Adrenal gland (tissue), 12 donors: Measurements from ENCODE around the gene PSAT1. TPM values are rescaled to one million over a fixed set of nuclear protein-coding genes. Genes with fewer than 3 reads are reported as not detected.
A peak's percentile ranks its signal among the peaks of the same experiment; 100 is the strongest.

Experiments
- DNase-seq, 7 donors: peaks; one replicate each; pipeline ENCODE4 v3.0.0-alpha.2; 2019 to 2020
- H3K27ac ChIP-seq, 5 donors: fragments of 200-600 bp; sonication (generic) in 4 of 5; 1 replicate in 3 of 5; 2 replicates in 2 of 5; pipeline versions ENCODE4 v1.5.1 to v1.8.0; 2016 to 2020; ENCODE audit warnings: mild to moderate bottlenecking in 1 of 5
- H3K27me3 ChIP-seq: fragments of 200-600 bp; 2 replicates; pipeline ENCODE4 v1.8.0; 2021
- H3K36me3 ChIP-seq, 2 donors: fragments of 200-600 bp; replicated peaks in 1 of 2; 1 replicate in 1 of 2; 2 replicates in 1 of 2; pipeline versions ENCODE4 v1.5.1 to v1.8.0; 2018 to 2022
- H3K4me1 ChIP-seq, 2 donors: fragments of 200-600 bp; replicated peaks in 1 of 2; 1 replicate in 1 of 2; 2 replicates in 1 of 2; pipeline versions ENCODE4 v1.5.1 to v1.8.0; 2018 to 2021
- H3K4me3 ChIP-seq, 4 donors: fragments of 200-600 bp; sonication (generic) in 3 of 4; one replicate each; pipeline ENCODE4 v1.5.1; 2016 to 2018
- H3K9me3 ChIP-seq, 3 donors: fragments of 200-600 bp; sonication (generic) in 1 of 3; replicated peaks in 1 of 3; 1 replicate in 2 of 3; 2 replicates in 1 of 3; pipeline versions ENCODE4 v1.5.1 to v1.8.0; 2016 to 2021
- CTCF ChIP-seq, 6 experiments: fragments of 450-650 bp in 4 of 6; fragments of 200-600 bp in 2 of 6; sonication (generic) in 1 of 6; IDR thresholded peaks; 1 replicate in 5 of 6; 2 replicates in 1 of 6; pipeline versions ENCODE4 v1.5.1 to v1.8.0; 2016 to 2021; ENCODE audit warnings: antibody characterized with exemption in 6 of 6, mild to moderate bottlenecking in 2 of 6, moderate library complexity in 1 of 6
- POLR2A ChIP-seq, 2 donors: fragments of 450-650 bp; IDR thresholded peaks; one replicate each; pipeline ENCODE4 v1.6.1; 2017; ENCODE audit warnings: antibody characterized with exemption in 2 of 2, mild to moderate bottlenecking in 2 of 2, moderate library complexity in 1 of 2
- WGBS, 4 donors: extraction: QIAGEN DNeasy Blood & Tissue Kit in 2 of 4; methylation state at CpG; one replicate each; pipeline versions ENCODE4 v1.1.5 to v1.1.7; 2013 to 2017; 5-methylcytosine and 5-hydroxymethylcytosine counted together
- intact Hi-C, 2 donors: fragments of 100-400 bp; cut with DNase I; formaldehyde crosslinking; loops; one replicate each; pipeline versions ENCODE4 v1.14.1 to v1.15.0; 2022 to 2023
- polyA plus RNA-seq, 3 donors: library from polyadenylated mRNA; stranded (reverse); fragments of 200-250 nt in 2 of 3; fragments of 350-450 nt in 1 of 3; fragmentation: Illumina TruSeq in 1 of 3; extraction: RNeasy Lipid Tissue Mini Kit (QIAGEN cat#74804) in 1 of 3; gene quantifications; one replicate each; pipeline ENCODE4 v1.2.3, GENCODE V29; 2013 to 2014
- total RNA-seq, 9 donors: library from RNA; depleted of rRNA in 4 of 9; stranded (reverse); fragments of >200 nt in 4 of 9; fragments of 120-200 nt in 1 of 9; fragmentation: NEBNext Ultra II Directional in 1 of 9; extraction: Animal tissue kit (Norgen Biotek cat#: 25700) in 1 of 9; gene quantifications; one replicate each; pipeline versions ENCODE4 v1.1.0 to v1.2.4, GENCODE V29; 2013 to 2023
- donor health status: healthy with polysubstance abuse.
- donor health status: Bipolar disorder and iron deficiency.
- donor health status: DM: yes; HTN: yes; CAD: no.
- donor health status: DM: no; HTN: no; CAD: no.
- donor health status: DM: no; HTN: no; CAD: no.
- donor health status: DM: yes; HTN: yes; CAD: no.

PSAT1 gene
- total and polyA plus RNA-seq, 12 donors: 20.5 to 168 (median 73.1) TPM

- Histone ChIP-seq H3K4me3 (no peak overlapping the region), H3K27me3 (no peaks in the 10 kb centered on the region), H3K9me3 (no peaks in the 10 kb centered on the region), H3K36me3 (no peaks in the 10 kb centered on the region), H3K27ac (no peak overlapping the region), H3K4me1 (no peaks in the 10 kb centered on the region)
- TF ChIP-seq POLR2A (IDR thresholded peaks at IDR 0.05): no peak
- no peak for TF ChIP-seq CTCF (IDR thresholded peaks at IDR 0.05)
- intact Hi-C loops: no loop called here
- DNase-seq: no peak
- 91 to 98% (median 97%) methylated on average over 1 of the region's 1 CpG for WGBS, 4 donors
Observed at GRCh38 chr9:78252616-78253015, 44.3 kb upstream of the PSAT1 start.

GRCh38 chr9:78253285-78253684 lies 43.6 kb upstream of the PSAT1 start:
- Histone ChIP-seq H3K4me3 (no peak overlapping the region), H3K4me1 (no peaks in the 10 kb centered on the region), H3K27ac (no peak overlapping the region), H3K27me3 (no peaks in the 10 kb centered on the region), H3K36me3 (no peaks in the 10 kb centered on the region), H3K9me3 (no peaks in the 10 kb centered on the region)
- intact Hi-C loops: no loop called here
- TF ChIP-seq CTCF (IDR thresholded peaks at IDR 0.05) (no peak), POLR2A (IDR thresholded peaks at IDR 0.05) (no peak)
- no peak for DNase-seq
- 87 to 92% (median 90%) methylated on average over 4 of the region's 4 CpGs for WGBS, 4 donors

GRCh38 chr9:78261403-78262001 lies 35.4 kb upstream of the PSAT1 start:
- H3K36me3 ChIP-seq: no peaks in the 10 kb centered on the region
- intact Hi-C loops: loop anchor here in 1 of 2 donors (5.0 kb wide), 1 partner anchor 106 kb away; no protein-coding TSS in a partner anchor
- WGBS, 4 donors: 25 to 37% (median 30%) methylated on average over 2 of the region's 2 CpGs

GRCh38 chr9:78262655-78263054 lies 34.3 kb upstream of the PSAT1 start:
- H3K36me3 ChIP-seq: no peaks in the 10 kb centered on the region
- H3K27ac ChIP-seq: no peak overlapping the region
- DNase-seq: no peak
- intact Hi-C loops: loop anchor here in 1 of 2 donors (5.0 kb wide), 1 partner anchor 105 kb away; no protein-coding TSS in a partner anchor
- no peaks in the 10 kb centered on the region for H3K4me1 ChIP-seq
- TF ChIP-seq CTCF (IDR thresholded peaks at IDR 0.05): no peak
- no peak for TF ChIP-seq POLR2A (IDR thresholded peaks at IDR 0.05)
- H3K9me3 ChIP-seq: no peaks in the 10 kb centered on the region
- H3K4me3 ChIP-seq: no peak overlapping the region
- WGBS, 4 donors: 80 to 86% (median 83%) methylated on average over 2 of the region's 2 CpGs
- no peaks in the 10 kb centered on the region for H3K27me3 ChIP-seq

More at GRCh38 chr9:78261403-78262001, 35.4 kb upstream of the PSAT1 start:
- H3K27ac ChIP-seq: no peak overlapping the region
- DNase-seq: no peak
- H3K4me1 ChIP-seq: no peaks in the 10 kb centered on the region
- no peak overlapping the region for H3K4me3 ChIP-seq
- TF ChIP-seq POLR2A (IDR thresholded peaks at IDR 0.05): no peak
- TF ChIP-seq CTCF (IDR thresholded peaks at IDR 0.05): peak; percentile 59 to 86 (median 69)
- H3K27me3 ChIP-seq: no peaks in the 10 kb centered on the region
- no peaks in the 10 kb centered on the region for H3K9me3 ChIP-seq
